Stimulated activated CD4-positive, alpha-beta T cell treated with anti-CD3 and anti-CD28 coated beads, Interleukin-4, amount 100 ng/mL, for 24 hours (primary cell): ENCODE results near the gene DCAF5.
"Not testable (repeated sequence)": the region's sequence is repeated elsewhere in the genome, so short reads cannot be mapped to it uniquely, and the experiment has no call there.

Experiments used
- DNase-seq: peaks from one replicate; pipeline ENCODE4 v3.0.0-alpha.2; 2020

Gene DCAF5

GRCh38 chr14:69038455-69039287 lies 114.2 kb downstream of the DCAF5 start:
- no peak for DNase-seq

GRCh38 chr14:69037790-69038454 lies 115.0 kb downstream of the DCAF5 start:
- DNase-seq = no peak

GRCh38 chr14:69036757-69037506 lies 116.0 kb downstream of the DCAF5 start:
- no peak for DNase-seq

- DNase-seq = no peak
Measured at GRCh38 chr14:69034612-69035262, 118.2 kb downstream of the DCAF5 start.

- DNase-seq = no peak
Measured at GRCh38 chr14:69027242-69027913, 125.5 kb downstream of the DCAF5 start.

GRCh38 chr14:69023035-69023434 lies 129.9 kb downstream of the DCAF5 start:
- no peak for DNase-seq

GRCh38 chr14:69022093-69022492 lies 130.8 kb downstream of the DCAF5 start:
- DNase-seq = not testable (repeated sequence)

GRCh38 chr14:69017706-69018105 lies 135.2 kb downstream of the DCAF5 start:
- no peak for DNase-seq

- DNase-seq = no peak
Measured at GRCh38 chr14:69014829-69015259, 138.1 kb downstream of the DCAF5 start.

- no peak for DNase-seq
Measured at GRCh38 chr14:69013943-69014782, 138.8 kb downstream of the DCAF5 start.

- no peak for DNase-seq
Measured at GRCh38 chr14:69012256-69012953, 140.5 kb downstream of the DCAF5 start.

GRCh38 chr14:69010648-69011047 lies 142.3 kb downstream of the DCAF5 start:
- DNase-seq = no peak

- DNase-seq = no peak
Measured at GRCh38 chr14:69008421-69008884, 144.5 kb downstream of the DCAF5 start.

- no peak for DNase-seq
Measured at GRCh38 chr14:69006346-69006745, 146.6 kb downstream of the DCAF5 start.

GRCh38 chr14:69005432-69006148 lies 147.3 kb downstream of the DCAF5 start:
- no peak for DNase-seq

- no peak for DNase-seq
Measured at GRCh38 chr14:69004731-69005431, 148.0 kb downstream of the DCAF5 start.

- DNase-seq = no peak
Measured at GRCh38 chr14:69003626-69004025, 149.3 kb downstream of the DCAF5 start.

- no peak for DNase-seq
Measured at GRCh38 chr14:69002069-69002468, 150.8 kb downstream of the DCAF5 start.

- DNase-seq = no peak
Measured at GRCh38 chr14:69001375-69001774, 151.5 kb downstream of the DCAF5 start.
